KMS-11 (cell line): ENCODE results near the gene KRTAP10-12.

ENCODE experiments used
- H2AFZ ChIP-seq: fragments of 200-600 bp; sonication (generic); 2 replicates; pipeline ENCODE4 v1.6.1; 2016; ENCODE audit warnings: antibody characterized with exemption, mixed run types, low read depth
- H3K27ac ChIP-seq: fragments of 200-600 bp; sonication (generic); 2 replicates; pipeline ENCODE4 v1.6.1; 2016; ENCODE audit warnings: mild to moderate bottlenecking, mixed run types
- H3K27me3 ChIP-seq: fragments of 200-600 bp; sonication (generic); 2 replicates; pipeline ENCODE4 v1.6.1; 2017; ENCODE audit warnings: mild to moderate bottlenecking, low read depth, mixed run types, moderate library complexity; ENCODE audit not compliant: insufficient read depth
- H3K36me3 ChIP-seq: fragments of 200-600 bp; sonication (generic); 2 replicates; pipeline ENCODE4 v1.6.1; 2017; ENCODE audit warnings: mild to moderate bottlenecking, mixed run types; ENCODE audit not compliant: insufficient read depth
- H3K4me1 ChIP-seq: fragments of 200-600 bp; sonication (generic); 2 replicates; pipeline ENCODE4 v1.6.1; 2016; ENCODE audit warnings: mild to moderate bottlenecking, low read depth, mixed run types; ENCODE audit not compliant: poor library complexity, severe bottlenecking
- H3K4me2 ChIP-seq: fragments of 200-600 bp; sonication (generic); 2 replicates; pipeline ENCODE4 v1.7.0; 2016; ENCODE audit warnings: mild to moderate bottlenecking, mixed run types
- H3K4me3 ChIP-seq: fragments of 200-600 bp; sonication (generic); IDR thresholded peaks from 2 replicates; pipeline ENCODE4 v1.6.1; 2017; ENCODE audit warnings: low read depth, low read length, mixed read lengths; ENCODE audit not compliant: insufficient read depth
- H3K79me2 ChIP-seq: fragments of 200-600 bp; sonication (generic); 2 replicates; pipeline ENCODE4 v1.6.1; 2016; ENCODE audit warnings: low read depth, mixed run types; ENCODE audit not compliant: insufficient read depth
- H3K9ac ChIP-seq: fragments of 200-600 bp; sonication (generic); 2 replicates; pipeline ENCODE4 v1.6.1; 2016; ENCODE audit warnings: mild to moderate bottlenecking, mixed run types
- H4K20me1 ChIP-seq: fragments of 200-600 bp; sonication (generic); 2 replicates; pipeline ENCODE4 v1.6.1; 2016; ENCODE audit warnings: mild to moderate bottlenecking, mixed run types; ENCODE audit not compliant: insufficient read depth
- CTCF ChIP-seq: fragments of 200-600 bp; sonication (generic); conservative IDR thresholded peaks from 2 replicates; pipeline ENCODE4 v1.6.1; 2017; ENCODE audit warnings: low read depth, mild to moderate bottlenecking, antibody characterized with exemption, low read length, moderate library complexity, mixed read lengths

KRTAP10-12 gene

DNA sequence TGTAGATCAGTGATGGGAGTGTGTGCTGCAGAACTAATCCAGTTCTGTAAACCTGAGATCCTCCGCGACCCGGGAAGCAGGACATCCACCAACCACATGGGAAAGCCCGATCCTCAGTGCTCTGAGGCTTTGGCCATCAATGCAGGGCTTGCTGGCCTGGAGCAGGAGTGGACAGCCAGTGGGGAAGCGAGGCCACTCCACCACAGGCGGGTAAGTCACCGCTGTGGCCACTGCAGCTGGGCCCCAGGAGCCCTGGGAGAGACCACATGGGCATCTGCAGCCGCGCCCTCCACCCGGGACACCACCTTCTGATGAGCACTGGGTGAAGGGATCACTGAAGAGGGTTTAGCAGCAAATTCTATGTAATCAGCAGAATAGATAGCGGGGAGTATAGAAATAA is 15.8 kb upstream of the KRTAP10-12 start:
- Histone ChIP-seq H3K27me3 (peaks cover 79% of the 10 kb centered on the region; the same call in 1 of the 2 replicates), H2AFZ (no peak overlapping the region), H3K36me3 (no peaks in the 10 kb centered on the region), H3K4me1 (no peaks in the 10 kb centered on the region), H3K27ac (no peak overlapping the region), H3K4me3 (no peak overlapping the region), H3K79me2 (no peaks in the 10 kb centered on the region), H3K9ac (no peak overlapping the region), H4K20me1 (no peaks in the 10 kb centered on the region), H3K4me2 (no peak overlapping the region)
- TF ChIP-seq CTCF, result no peak

GRCh38 chr21:44681861-44682579 is 15.0 kb upstream of the KRTAP10-12 start, which contains the start of gene KRTAP12-1:
Gene KRTAP12-1, minus strand, starts transcription at chr21:44682163. Its CDS starts 40 bp downstream, at chr21:44682123.
- no peaks in the 10 kb centered on the region for H3K36me3 ChIP-seq
- no peaks in the 10 kb centered on the region for H4K20me1 ChIP-seq
- H3K4me3 ChIP-seq, result no peak within 1 kb of the TSS
- H3K27ac ChIP-seq, result no peak within 1 kb of the TSS
- H3K4me1 ChIP-seq, result no peaks in the 10 kb centered on the region
- H2AFZ ChIP-seq, result no peak within 1 kb of the TSS
- peaks cover 71% of the 10 kb centered on the region; the same call in 1 of the 2 replicates for H3K27me3 ChIP-seq
- no peak within 1 kb of the TSS for H3K4me2 ChIP-seq
- H3K9ac ChIP-seq, result no peak within 1 kb of the TSS
- TF ChIP-seq CTCF, result no peak
- no peaks in the 10 kb centered on the region for H3K79me2 ChIP-seq

GRCh38 chr21:44682580-44683151 is 14.3 kb upstream of the KRTAP10-12 start:
- no peak overlapping the region for H2AFZ ChIP-seq
- no peak for TF ChIP-seq CTCF
- no peak overlapping the region for H3K4me3 ChIP-seq
- H4K20me1 ChIP-seq, result no peaks in the 10 kb centered on the region
- no peaks in the 10 kb centered on the region for H3K4me1 ChIP-seq
- H3K9ac ChIP-seq, result no peak overlapping the region
- H3K36me3 ChIP-seq, result no peaks in the 10 kb centered on the region
- no peak overlapping the region for H3K27ac ChIP-seq
- no peak overlapping the region for H3K4me2 ChIP-seq
- peaks cover 64% of the 10 kb centered on the region; the same call in 1 of the 2 replicates for H3K27me3 ChIP-seq
- H3K79me2 ChIP-seq, result no peaks in the 10 kb centered on the region

GRCh38 chr21:44684077-44684476 is 12.9 kb upstream of the KRTAP10-12 start:
- H3K4me3 ChIP-seq, result no peak overlapping the region
- H3K9ac ChIP-seq, result no peak overlapping the region
- no peaks in the 10 kb centered on the region for H3K79me2 ChIP-seq
- H3K27ac ChIP-seq, result no peak overlapping the region
- no peaks in the 10 kb centered on the region for H3K36me3 ChIP-seq
- no peak for TF ChIP-seq CTCF
- no peak overlapping the region for H2AFZ ChIP-seq
- peaks cover 61% of the 10 kb centered on the region; the same call in 1 of the 2 replicates for H3K27me3 ChIP-seq
- no peak overlapping the region for H3K4me2 ChIP-seq
- H3K4me1 ChIP-seq, result no peaks in the 10 kb centered on the region
- no peaks in the 10 kb centered on the region for H4K20me1 ChIP-seq
